ENCODE measurements around the gene PYGO2. TPM values are rescaled to one million over a fixed set of nuclear protein-coding genes. Genes with fewer than 3 reads are reported as not detected.

PYGO2 gene
- total RNA-seq, 1 experiment from 2014 or later = 37.4 TPM

GRCh38 chr1:155000726-155001424 lies 39.3 kb upstream of the PYGO2 start:
- POLR2A ChIA-PET = interaction anchor here (0.8 to 13.0 kb wide), 7 partner anchors 15 to 39 kb away, joined by 3 to 176 read pairs (median 21); partner anchors contain the start of genes CKS1B, FLAD1, PYGO2 and SHC1
- ATAC-seq = peak; percentile 54
- DNase-seq (ENCODE audit: low spot score) = peak; percentile 93
- TF ChIP-seq NFE2L1 (CRISPR knock-in tag; IDR thresholded peaks at IDR 0.05) (peak; percentile 13; the same call in 1 of the 2 replicates), NR3C1 (CRISPR knock-in tag; conservative IDR thresholded peaks at IDR 0.05; ENCODE audit: low read depth) (no peak), PRDM15 (CRISPR knock-in tag; IDR thresholded peaks at IDR 0.05) (peak; percentile 99), SP1 (CRISPR knock-in tag; conservative IDR thresholded peaks at IDR 0.05) (peak; percentile 82), TEAD4 (CRISPR knock-in tag; IDR thresholded peaks at IDR 0.05) (peak; percentile 55; the same call in 1 of the 2 replicates), ZNF317 (CRISPR knock-in tag; IDR thresholded peaks at IDR 0.05; ENCODE audit: borderline replicate concordance, low read depth) (no peak), ATF1 (CRISPR knock-in tag; IDR thresholded peaks at IDR 0.05) (no peak), E2F1 (CRISPR knock-in tag; IDR thresholded peaks at IDR 0.05) (no peak), ZNF219 (CRISPR knock-in tag; IDR thresholded peaks at IDR 0.05; ENCODE audit: borderline replicate concordance) (no peak), MAX (CRISPR knock-in tag; IDR thresholded peaks at IDR 0.05) (no peak; the same call in none of the 2 replicates), TP53 (CRISPR knock-in tag; IDR thresholded peaks at IDR 0.05) (no peak), MYBL2 (CRISPR knock-in tag; IDR thresholded peaks at IDR 0.05) (peak; percentile 56; the same call in 1 of the 2 replicates), ZNF232 (CRISPR knock-in tag; IDR thresholded peaks at IDR 0.05) (0 out of 2 replicates have a peak, but pooled peaks have one; percentile 29), ATF2 (CRISPR knock-in tag; IDR thresholded peaks at IDR 0.05; ENCODE audit: borderline replicate concordance, low read depth) (no peak), HMGA2 (CRISPR knock-in tag; IDR thresholded peaks at IDR 0.05) (0 out of 2 replicates have a peak, but pooled peaks have one; percentile 14), FOXK1 (CRISPR knock-in tag; IDR thresholded peaks at IDR 0.05) (0 out of 2 replicates have a peak, but pooled peaks have one; percentile 13), ZNF423 (CRISPR knock-in tag; IDR thresholded peaks at IDR 0.05) (peak; percentile 84), CREB1 (CRISPR knock-in tag; IDR thresholded peaks at IDR 0.05) (no peak), GABPB1 (CRISPR knock-in tag; IDR thresholded peaks at IDR 0.05) (peak; percentile 22; the same call in 1 of the 2 replicates), ERG (CRISPR knock-in tag; IDR thresholded peaks at IDR 0.05) (no peak), TEAD1 (CRISPR knock-in tag; IDR thresholded peaks at IDR 0.05) (0 out of 2 replicates have a peak, but pooled peaks have one; percentile 38)
- peak overlapping the region; percentile 63; the same call in 1 of the 2 replicates for H3K27ac Mint-ChIP-seq
- no peaks in the 10 kb centered on the region for H3K9me3 Mint-ChIP-seq
- H3K27me3 Mint-ChIP-seq (ENCODE audit: low read depth) = no peaks in the 10 kb centered on the region; the same call in 1 of the 2 replicates
- CTCF ChIA-PET = interaction anchor here (0.6 to 10.3 kb wide), 23 partner anchors 8 to 172 kb away, joined by 3 to 176 read pairs (median 10); partner anchors contain the start of genes ADAM15, FLAD1, KRTCAP2 and LENEP
- H3K36me3 Mint-ChIP-seq = no peaks in the 10 kb centered on the region
- H3K4me1 Mint-ChIP-seq = peaks cover 31% of the 10 kb centered on the region
- peak overlapping the region; percentile 88 for H3K4me3 Mint-ChIP-seq

Data from WTC11 (cell line).